IMR-90 (cell line): ENCODE data around the gene BICD1. TPM values are rescaled to one million over a fixed set of nuclear protein-coding genes. Genes with fewer than 3 reads are reported as not detected.
A peak's percentile ranks its signal among the peaks of the same experiment; 100 is the strongest.

ENCODE experiments used
- ATAC-seq: fragments of 200-7000 bp; cut with Tn5 transposase; 2 replicates; pipeline ENCODE4 v1.9.1; 2020; ENCODE audit warnings: low read depth, mild to moderate bottlenecking, moderate library complexity
- BruUV-seq: library from RNA; stranded (reverse); fragments of 400-500 nt; replicated peaks from 2 replicates; lab custom pipeline; 2021; lab: Mats Ljungman, UMichigan
- CTCF ChIA-PET: fragments of 300-600 bp; formaldehyde crosslinking; extraction: SDS; loops from one replicate; lab custom pipeline; 2021; ENCODE audit warnings: antibody characterized with exemption; lab: Yijun Ruan, JAX
- POLR2A ChIA-PET: fragments of 300-600 bp; sonication (Branson Sonifier 250); formaldehyde crosslinking; loops from one replicate; lab custom pipeline; 2022; ENCODE audit warnings: antibody characterized with exemption; ENCODE audit not compliant: unreplicated experiment; lab: Charles Lee
- DNase-seq: peaks from one replicate; pipeline ENCODE4 v3.0.0; 2013
- H2AFZ ChIP-seq: replicated peaks from 2 replicates; pipeline ENCODE3; 2013; ENCODE audit warnings: low read length, mild to moderate bottlenecking; ENCODE audit not compliant: poor library complexity
- H2AK5ac ChIP-seq: 2 replicates; pipeline ENCODE4 v1.6.1; 2013; ENCODE audit warnings: low read depth, low read length, inconsistent platforms
- H2AK9ac ChIP-seq: replicated peaks from 2 replicates; pipeline ENCODE3; 2013; ENCODE audit warnings: mild to moderate bottlenecking, low read depth, low read length, moderate library complexity; ENCODE audit not compliant: poor library complexity
- H2BK120ac ChIP-seq: 2 replicates; pipeline ENCODE4 v1.6.1; 2013; ENCODE audit warnings: low read depth, low read length, inconsistent platforms
- H2BK15ac ChIP-seq: 3 replicates; pipeline ENCODE4 v1.6.1; 2013; ENCODE audit warnings: low read depth, low read length, inconsistent platforms
- H2BK20ac ChIP-seq: 2 replicates; pipeline ENCODE4 v1.6.1; 2013; ENCODE audit warnings: low read depth, mild to moderate bottlenecking, inconsistent platforms, low read length, moderate library complexity
- H2BK5ac ChIP-seq: 2 replicates; pipeline ENCODE4 v1.6.1; 2013; ENCODE audit warnings: mild to moderate bottlenecking, low read depth, low read length, inconsistent platforms; ENCODE audit not compliant: poor library complexity, severe bottlenecking
- H3K14ac ChIP-seq: replicated peaks from 2 replicates; pipeline ENCODE4 v1.6.1; 2013; ENCODE audit warnings: low read depth, low read length, inconsistent platforms
- H3K18ac ChIP-seq: 2 replicates; pipeline ENCODE4 v1.6.1; 2013; ENCODE audit warnings: low read depth, low read length, control low read depth
- H3K23ac ChIP-seq: 2 replicates; pipeline ENCODE4 v1.6.1; 2013; ENCODE audit warnings: low read depth, low read length, inconsistent platforms
- H3K27ac ChIP-seq: 2 replicates; pipeline ENCODE4 v1.5.1; 2013; ENCODE audit warnings: mild to moderate bottlenecking, control low read depth, low read length; ENCODE audit not compliant: insufficient read depth
- H3K27me3 ChIP-seq: 2 replicates; pipeline ENCODE4 v1.6.1; 2013; ENCODE audit warnings: low read length; ENCODE audit not compliant: control insufficient read depth, insufficient read depth
- H3K36me3 ChIP-seq: 2 replicates; pipeline ENCODE4 v1.6.1; 2013; ENCODE audit warnings: low read length, mixed read lengths; ENCODE audit not compliant: control insufficient read depth, insufficient read depth
- H3K4ac ChIP-seq: 2 replicates; pipeline ENCODE4 v1.6.1; 2013; ENCODE audit warnings: low read depth, low read length, inconsistent platforms
- H3K4me1 ChIP-seq: 2 replicates; pipeline ENCODE4 v1.6.1; 2013; ENCODE audit warnings: low read length, mixed read lengths; ENCODE audit not compliant: control insufficient read depth, insufficient read depth
- H3K4me2 ChIP-seq: 2 replicates; pipeline ENCODE4 v1.6.1; 2013; ENCODE audit warnings: low read depth, mild to moderate bottlenecking, control low read depth, low read length, moderate library complexity
- H3K4me3 ChIP-seq: 2 replicates; pipeline ENCODE4 v1.5.1; 2013; ENCODE audit warnings: low read depth, mild to moderate bottlenecking, control low read depth, low read length, moderate library complexity; ENCODE audit not compliant: insufficient read depth
- H3K56ac ChIP-seq: 2 replicates; pipeline ENCODE4 v1.6.1; 2013; ENCODE audit warnings: low read length, inconsistent platforms; ENCODE audit not compliant: insufficient read depth; ENCODE audit errors: extremely low read depth
- H3K79me1 ChIP-seq, 2 experiments: 2 replicates each; pipeline ENCODE4 v1.6.1; 2013; ENCODE audit warnings: low read length in 2 of 2, inconsistent platforms in 1 of 2, low read depth in 1 of 2
- H3K9ac ChIP-seq: 2 replicates; pipeline ENCODE4 v1.6.1; 2013; ENCODE audit warnings: low read depth, low read length, control low read depth
- H3K9me1 ChIP-seq: 2 replicates; pipeline ENCODE4 v1.6.1; 2013; ENCODE audit warnings: low read length, inconsistent platforms; ENCODE audit not compliant: insufficient read depth
- H3K9me3 ChIP-seq: 2 replicates; pipeline ENCODE4 v1.6.1; 2013; ENCODE audit warnings: low read length; ENCODE audit not compliant: control insufficient read depth, insufficient read depth
- H4K20me1 ChIP-seq: 2 replicates; pipeline ENCODE4 v1.6.1; 2013; ENCODE audit warnings: low read length, inconsistent platforms; ENCODE audit not compliant: insufficient read depth
- H4K5ac ChIP-seq: 2 replicates; pipeline ENCODE4 v1.6.1; 2013; ENCODE audit warnings: mild to moderate bottlenecking, low read depth, low read length, control low read depth
- H4K8ac ChIP-seq, 2 experiments: 2 replicates each; pipeline ENCODE4 v1.6.1; 2013; ENCODE audit warnings: low read depth in 2 of 2, low read length in 2 of 2, control low read depth in 1 of 2, inconsistent platforms in 1 of 2
- H4K91ac ChIP-seq: 2 replicates; pipeline ENCODE4 v1.6.1; 2013; ENCODE audit warnings: low read depth, low read length, inconsistent platforms; ENCODE audit not compliant: insufficient read depth
- CEBPB ChIP-seq: IDR thresholded peaks from 2 replicates; pipeline ENCODE4 v1.6.1; 2012; ENCODE audit warnings: low read depth, low read length, improper control_type of control experiment
- CHD1 ChIP-seq: IDR thresholded peaks from 2 replicates; pipeline ENCODE4 v1.6.1; 2012; ENCODE audit warnings: low read depth, low read length, improper control_type of control experiment
- CTCF ChIP-seq: conservative IDR thresholded peaks from 2 replicates; pipeline ENCODE4 v1.5.1; 2012; ENCODE audit warnings: mild to moderate bottlenecking, low read depth, low read length, improper control_type of control experiment
- ELK1 ChIP-seq: fragments of 150-350 bp; IDR thresholded peaks from 2 replicates; pipeline ENCODE4 v1.6.1; 2016; ENCODE audit warnings: low read depth, mild to moderate bottlenecking, low read length, moderate library complexity, borderline replicate concordance
- FOS ChIP-seq: fragments of 150-350 bp; IDR thresholded peaks from 2 replicates; pipeline ENCODE4 v1.6.1; 2016; ENCODE audit warnings: low read depth, low read length
- MAFK ChIP-seq: IDR thresholded peaks from 2 replicates; pipeline ENCODE4 v1.6.1; 2012; ENCODE audit warnings: low read depth, low read length, improper control_type of control experiment
- MAZ ChIP-seq: IDR thresholded peaks from 2 replicates; pipeline ENCODE4 v1.6.1; 2012; ENCODE audit warnings: low read depth, mild to moderate bottlenecking, low read length, improper control_type of control experiment, moderate library complexity, borderline replicate concordance
- POLR2A ChIP-seq: IDR thresholded peaks from 2 replicates; pipeline ENCODE4 v1.6.1; 2012; ENCODE audit warnings: mild to moderate bottlenecking, low read depth, low read length
- RCOR1 ChIP-seq: IDR thresholded peaks from 2 replicates; pipeline ENCODE4 v1.6.1; 2012; ENCODE audit warnings: mild to moderate bottlenecking, low read length, improper control_type of control experiment; ENCODE audit not compliant: insufficient replicate concordance
- SMC3 ChIP-seq: fragments of 150-350 bp; IDR thresholded peaks from 2 replicates; pipeline ENCODE4 v1.6.1; 2016; ENCODE audit warnings: low read depth, mild to moderate bottlenecking, antibody characterized with exemption, low read length, moderate library complexity
- USF2 ChIP-seq: fragments of 150-350 bp; IDR thresholded peaks from 2 replicates; pipeline ENCODE4 v1.6.1; 2017; ENCODE audit warnings: mild to moderate bottlenecking, antibody characterized with exemption, low read length, low read depth
- WGBS, 2 experiments: methylation state at CpG; one replicate each; pipeline versions ENCODE4 v1.1.5 to v1.1.7; 2013; ENCODE audit warnings: missing lambda C conversion rate in 2 of 2; ENCODE audit not compliant: insufficient read length in 1 of 2; ENCODE audit errors: extremely low coverage in 2 of 2; 5-methylcytosine and 5-hydroxymethylcytosine counted together
- dilution Hi-C: fragments of 300-500 bp; cut with HindIII; formaldehyde crosslinking; loops from one replicate; pipeline ENCODE4 v1.14.3; 2018; ENCODE audit warnings: low sequenced_read_pairs; ENCODE audit not compliant: unreplicated experiment
- in situ Hi-C: fragments of 300-500 bp; cut with MboI; formaldehyde crosslinking; loops from 3 replicates; pipeline ENCODE4 v1.14.3; 2019; ENCODE audit warnings: low sequenced_read_pairs, inconsistent platforms, mixed read lengths
- intact Hi-C: fragments of 100-400 bp; cut with micrococcal nuclease; formaldehyde crosslinking; loops from 2 replicates; pipeline ENCODE4 v1.10.0; 2022
- polyA plus RNA-seq, 3 experiments: library from polyadenylated mRNA; depleted of rRNA; stranded (reverse); fragments of >200 nt; gene quantifications; 2 replicates each; pipeline ENCODE4 v1.2.3, GENCODE V29; 2012; ENCODE audit warnings: low replicate concordance in 1 of 3
- total RNA-seq: library from RNA; depleted of rRNA; stranded (reverse); fragments of >200 nt; gene quantifications from 2 replicates; pipeline ENCODE4 v1.2.3, GENCODE V29; 2012

BICD1 gene
- total and polyA plus RNA-seq, 2 of the 4 experiments (the other 2 are of a cell fraction) = 17.2 to 21.8 TPM

GRCh38 chr12:32159381-32159780 lies 52.7 kb downstream of the BICD1 start:
- H3K27me3 ChIP-seq = no peaks in the 10 kb centered on the region
- intact Hi-C loops (no loop called here), dilution Hi-C loops (no loop called here), in situ Hi-C loops (no loop called here)
- no peak overlapping the region for H2BK15ac ChIP-seq
- H3K27ac ChIP-seq = peak overlapping the region; percentile 42; the same call in 1 of the 2 replicates
- CTCF ChIA-PET = no interaction called here
- H3K23ac ChIP-seq = no peak overlapping the region
- H3K9me3 ChIP-seq = no peaks in the 10 kb centered on the region
- peak overlapping the region; percentile 32 for H2BK5ac ChIP-seq
- peaks cover 6% of the 10 kb centered on the region; the same call in 1 of the 2 replicates for H3K9me1 ChIP-seq
- 0 out of 2 replicates have a peak overlapping the region, but pooled peaks have one; percentile 7 for H3K4ac ChIP-seq
- WGBS, 2 experiments = 100% methylated on average over 2 of the region's 6 CpGs; no CpG with 5 or more reads in 1 of the 2 experiments
- H3K79me1 ChIP-seq = peaks cover 26 to 47% of the 10 kb centered on the region in 2 experiments
- no peak overlapping the region for H2BK120ac ChIP-seq
- peak overlapping the region; percentile 15 for H4K5ac ChIP-seq
- no peak overlapping the region for H2AK5ac ChIP-seq
- POLR2A ChIA-PET = no interaction called here
- no peak overlapping the region for H4K8ac ChIP-seq
- no peak overlapping the region for H3K56ac ChIP-seq
- no peak overlapping the region for H3K4me2 ChIP-seq
- BruUV-seq = no TSS peak
- no peak overlapping the region for H4K91ac ChIP-seq
- no peak overlapping the region for H2BK20ac ChIP-seq
- H3K9ac ChIP-seq = no peak overlapping the region
- H4K20me1 ChIP-seq = peaks cover 16% of the 10 kb centered on the region; the same call in 1 of the 2 replicates
- H3K18ac ChIP-seq = peak overlapping the region; percentile 73
- H3K4me3 ChIP-seq = no peak overlapping the region
- H3K36me3 ChIP-seq = peaks cover 2% of the 10 kb centered on the region; the same call in 1 of the 2 replicates
- ATAC-seq (no peak), DNase-seq (no peak)
- peaks cover 12% of the 10 kb centered on the region for H3K4me1 ChIP-seq
- TF ChIP-seq ELK1 = no peak
- TF ChIP-seq FOS = no peak
- no peak for TF ChIP-seq SMC3
- no peak for TF ChIP-seq USF2
- no peak for TF ChIP-seq POLR2A
- no peak for TF ChIP-seq CTCF
- TF ChIP-seq MAFK = no peak
- no peak for TF ChIP-seq RCOR1
- no peak for TF ChIP-seq MAZ
- TF ChIP-seq CEBPB = no peak
- no peak for TF ChIP-seq CHD1
- no peak overlapping the region for H2AFZ ChIP-seq
- no peak overlapping the region for H3K14ac ChIP-seq
- H2AK9ac ChIP-seq = no peak overlapping the region
